ENCODE measurements around the gene THAP7.

Gene THAP7

DNA sequence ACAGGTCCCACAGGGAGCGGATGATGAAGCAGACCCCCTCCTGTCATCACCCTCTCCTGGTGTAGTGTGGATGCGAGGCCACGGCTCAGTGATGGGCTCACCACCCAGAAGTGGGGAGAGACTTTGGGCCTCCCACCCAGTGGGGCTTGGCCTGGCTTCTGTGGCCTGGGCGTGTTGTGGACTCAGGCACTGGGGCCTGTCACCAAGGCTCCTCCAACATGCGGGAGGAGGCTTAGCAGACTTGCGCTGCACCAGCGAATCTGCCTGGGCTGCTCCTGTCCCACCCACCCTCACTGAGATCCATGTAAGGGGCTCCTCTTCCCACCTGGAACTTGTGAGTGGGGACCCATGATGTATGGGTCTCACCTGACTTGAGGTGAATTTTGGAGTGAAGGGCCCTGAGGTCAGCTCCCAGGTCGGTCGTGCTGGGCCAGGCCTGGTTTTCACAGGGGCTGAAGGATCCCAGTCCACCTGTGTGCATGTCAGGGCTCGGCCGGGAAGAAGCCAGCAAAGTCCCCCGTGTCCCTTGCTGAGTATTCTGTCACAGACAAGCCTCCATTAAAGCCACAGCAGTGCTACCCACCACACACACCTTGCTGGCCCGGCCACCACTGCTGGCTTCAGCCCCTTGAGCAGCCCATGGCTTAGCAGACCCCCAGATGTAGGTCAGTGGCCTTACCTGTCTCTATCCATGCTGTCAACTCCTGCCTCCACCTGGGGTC lies 4.2 kb downstream of the THAP7 start:
- no peak overlapping the region for H3K4me3 ChIP-seq (ENCODE audit: low read depth in 1 of 2, low read length in 1 of 2)
- no peak overlapping the region for H3K27ac ChIP-seq
- no peaks in the 10 kb centered on the region for H3K27me3 ChIP-seq
- TF ChIP-seq CTCF (IDR thresholded peaks at IDR 0.05): no peak
- H3K4me1 ChIP-seq (ENCODE audit: control insufficient read depth in 1 of 2, insufficient read depth in 1 of 2, low read depth in 1 of 2, low read length in 1 of 2): peaks cover 16 to 20% of the 10 kb centered on the region in 2 experiments
- no peaks in the 10 kb centered on the region for H3K9me3 ChIP-seq
- peaks cover 52% of the 10 kb centered on the region for H3K36me3 ChIP-seq

GRCh38 chr22:20996598-20997535 lies 5.1 kb downstream of the THAP7 start:
- no peaks in the 10 kb centered on the region for H3K9me3 ChIP-seq
- H3K4me3 ChIP-seq (ENCODE audit: low read depth in 1 of 2, low read length in 1 of 2): no peak overlapping the region
- no peaks in the 10 kb centered on the region for H3K27me3 ChIP-seq
- H3K36me3 ChIP-seq: peaks cover 60% of the 10 kb centered on the region
- no peak for TF ChIP-seq CTCF (IDR thresholded peaks at IDR 0.05)
- H3K4me1 ChIP-seq (ENCODE audit: control insufficient read depth in 1 of 2, insufficient read depth in 1 of 2, low read depth in 1 of 2, low read length in 1 of 2): peaks cover 14 to 16% of the 10 kb centered on the region in 2 experiments
- no peak overlapping the region for H3K27ac ChIP-seq

- no peak for TF ChIP-seq CTCF (IDR thresholded peaks at IDR 0.05)
- Histone ChIP-seq H3K4me3 (ENCODE audit: low read depth in 1 of 2, low read length in 1 of 2) (no peak overlapping the region), H3K27me3 (no peaks in the 10 kb centered on the region), H3K27ac (no peak overlapping the region), H3K9me3 (no peaks in the 10 kb centered on the region), H3K36me3 (peaks cover 69% of the 10 kb centered on the region), H3K4me1 (ENCODE audit: control insufficient read depth in 1 of 2, insufficient read depth in 1 of 2, low read depth in 1 of 2, low read length in 1 of 2) (peaks cover 7 to 10% of the 10 kb centered on the region in 2 experiments)
Observed at GRCh38 chr22:20996031-20996410, 5.9 kb downstream of the THAP7 start.

DNA sequence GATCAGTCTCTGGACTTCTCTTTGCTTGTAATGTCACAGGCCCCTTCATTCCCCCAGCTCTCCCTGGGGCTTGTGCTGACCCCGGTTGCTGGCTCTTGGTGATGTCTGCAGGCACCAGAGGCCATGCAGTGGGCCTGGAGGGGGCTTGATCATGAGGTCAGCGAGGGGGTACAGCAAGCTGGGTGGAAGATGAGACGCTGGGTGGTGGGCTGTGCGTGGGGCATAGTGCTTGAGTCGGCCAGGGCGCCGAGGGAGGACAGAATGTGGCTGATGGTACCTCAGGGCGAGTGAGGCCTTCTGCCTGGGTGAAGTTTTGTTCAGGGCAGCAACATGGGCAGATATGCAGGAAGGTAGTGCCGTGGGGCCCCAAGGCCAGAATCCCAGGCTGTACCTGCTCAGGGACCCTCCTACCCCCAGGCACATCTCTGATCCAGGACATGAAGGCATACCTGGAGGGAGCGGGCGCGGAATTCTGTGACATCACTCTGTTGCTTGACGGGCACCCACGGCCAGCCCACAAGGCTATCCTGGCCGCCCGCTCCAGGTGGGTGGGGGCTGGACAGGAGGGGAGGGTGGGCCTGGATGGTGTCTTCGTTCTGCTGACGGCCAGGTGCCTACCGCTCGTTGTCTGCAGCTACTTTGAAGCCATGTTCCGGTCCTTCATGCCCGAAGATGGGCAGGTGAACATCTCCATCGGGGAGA lies 6.4 kb downstream of the THAP7 start:
- Histone ChIP-seq H3K9me3 (no peaks in the 10 kb centered on the region), H3K4me3 (ENCODE audit: low read depth in 1 of 2, low read length in 1 of 2) (no peak overlapping the region), H3K36me3 (peaks cover 74% of the 10 kb centered on the region), H3K27me3 (no peaks in the 10 kb centered on the region), H3K27ac (no peak overlapping the region), H3K4me1 (ENCODE audit: control insufficient read depth in 1 of 2, insufficient read depth in 1 of 2, low read depth in 1 of 2, low read length in 1 of 2) (peaks cover 1 to 4% of the 10 kb centered on the region in 2 experiments)
- TF ChIP-seq CTCF (IDR thresholded peaks at IDR 0.05): no peak

DNA sequence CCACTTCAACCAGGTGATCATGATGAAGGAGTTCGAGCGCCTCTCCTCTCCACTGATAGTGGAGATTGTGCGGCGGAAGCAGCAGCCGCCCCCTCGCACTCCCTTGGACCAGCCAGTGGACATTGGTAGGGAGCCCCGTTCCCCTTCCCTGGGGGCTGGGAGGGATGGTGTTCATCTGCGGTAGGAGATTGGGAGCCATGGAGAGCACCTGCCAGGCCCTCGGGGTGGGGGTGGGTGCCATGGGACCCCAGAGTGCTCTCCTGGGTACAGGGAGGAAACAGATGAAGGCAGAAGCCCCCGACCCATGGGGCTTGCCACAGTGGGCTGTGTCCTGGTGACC lies 7.0 kb downstream of the THAP7 start:
- peaks cover 78% of the 10 kb centered on the region for H3K36me3 ChIP-seq
- no peaks in the 10 kb centered on the region for H3K4me1 ChIP-seq (ENCODE audit: control insufficient read depth in 1 of 2, insufficient read depth in 1 of 2, low read depth in 1 of 2, low read length in 1 of 2)
- no peak overlapping the region for H3K27ac ChIP-seq
- H3K9me3 ChIP-seq: no peaks in the 10 kb centered on the region
- no peak for TF ChIP-seq CTCF (IDR thresholded peaks at IDR 0.05)
- no peaks in the 10 kb centered on the region for H3K27me3 ChIP-seq
- no peak overlapping the region for H3K4me3 ChIP-seq (ENCODE audit: low read depth in 1 of 2, low read length in 1 of 2)
